ENCODE measurements around the gene DSG3.

DNA sequence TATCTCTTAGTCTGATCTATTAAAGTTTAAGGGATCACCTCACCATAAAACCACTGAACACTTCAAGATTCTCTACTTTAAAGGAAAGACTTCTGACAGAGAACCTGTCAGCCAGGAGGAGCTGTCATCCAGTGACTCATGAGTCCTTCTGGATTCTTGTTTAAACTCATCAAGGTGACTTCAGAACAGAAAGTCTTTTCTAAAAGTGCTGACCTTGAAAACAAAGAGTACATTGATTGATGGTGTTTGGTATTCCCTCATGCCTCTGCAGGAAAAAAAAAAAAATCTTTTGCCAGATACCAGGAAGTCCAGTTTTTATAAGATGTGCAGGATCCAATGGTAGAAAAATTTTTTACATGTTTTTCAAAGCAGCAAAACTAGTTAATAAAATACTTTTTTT is 62.8 kb downstream of the DSG3 start:
- TF ChIP-seq, protein P1, sequence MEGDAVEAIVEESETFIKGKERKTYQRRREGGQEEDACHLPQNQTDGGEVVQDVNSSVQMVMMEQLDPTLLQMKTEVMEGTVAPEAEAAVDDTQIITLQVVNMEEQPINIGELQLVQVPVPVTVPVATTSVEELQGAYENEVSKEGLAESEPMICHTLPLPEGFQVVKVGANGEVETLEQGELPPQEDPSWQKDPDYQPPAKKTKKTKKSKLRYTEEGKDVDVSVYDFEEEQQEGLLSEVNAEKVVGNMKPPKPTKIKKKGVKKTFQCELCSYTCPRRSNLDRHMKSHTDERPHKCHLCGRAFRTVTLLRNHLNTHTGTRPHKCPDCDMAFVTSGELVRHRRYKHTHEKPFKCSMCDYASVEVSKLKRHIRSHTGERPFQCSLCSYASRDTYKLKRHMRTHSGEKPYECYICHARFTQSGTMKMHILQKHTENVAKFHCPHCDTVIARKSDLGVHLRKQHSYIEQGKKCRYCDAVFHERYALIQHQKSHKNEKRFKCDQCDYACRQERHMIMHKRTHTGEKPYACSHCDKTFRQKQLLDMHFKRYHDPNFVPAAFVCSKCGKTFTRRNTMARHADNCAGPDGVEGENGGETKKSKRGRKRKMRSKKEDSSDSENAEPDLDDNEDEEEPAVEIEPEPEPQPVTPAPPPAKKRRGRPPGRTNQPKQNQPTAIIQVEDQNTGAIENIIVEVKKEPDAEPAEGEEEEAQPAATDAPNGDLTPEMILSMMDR (IDR thresholded peaks at IDR 0.05; ENCODE audit: low read length), result no peak
- no peak for TF ChIP-seq EZH2 (IDR thresholded peaks at IDR 0.05; ENCODE audit: borderline replicate concordance, low read length)

Measured in OCI-LY1 (cell line).